CD4-positive, alpha-beta T cell treated with Interleukin-4 for 4 hours (primary cell): ENCODE measurements around the gene GRN.
"Not testable (repeated sequence)": the region's sequence is repeated elsewhere in the genome, so short reads cannot be mapped to it uniquely, and the experiment has no call there.

ENCODE experiments used
- DNase-seq: peaks from one replicate; pipeline ENCODE4 v3.0.0-alpha.2; 2020

Gene GRN

DNA sequence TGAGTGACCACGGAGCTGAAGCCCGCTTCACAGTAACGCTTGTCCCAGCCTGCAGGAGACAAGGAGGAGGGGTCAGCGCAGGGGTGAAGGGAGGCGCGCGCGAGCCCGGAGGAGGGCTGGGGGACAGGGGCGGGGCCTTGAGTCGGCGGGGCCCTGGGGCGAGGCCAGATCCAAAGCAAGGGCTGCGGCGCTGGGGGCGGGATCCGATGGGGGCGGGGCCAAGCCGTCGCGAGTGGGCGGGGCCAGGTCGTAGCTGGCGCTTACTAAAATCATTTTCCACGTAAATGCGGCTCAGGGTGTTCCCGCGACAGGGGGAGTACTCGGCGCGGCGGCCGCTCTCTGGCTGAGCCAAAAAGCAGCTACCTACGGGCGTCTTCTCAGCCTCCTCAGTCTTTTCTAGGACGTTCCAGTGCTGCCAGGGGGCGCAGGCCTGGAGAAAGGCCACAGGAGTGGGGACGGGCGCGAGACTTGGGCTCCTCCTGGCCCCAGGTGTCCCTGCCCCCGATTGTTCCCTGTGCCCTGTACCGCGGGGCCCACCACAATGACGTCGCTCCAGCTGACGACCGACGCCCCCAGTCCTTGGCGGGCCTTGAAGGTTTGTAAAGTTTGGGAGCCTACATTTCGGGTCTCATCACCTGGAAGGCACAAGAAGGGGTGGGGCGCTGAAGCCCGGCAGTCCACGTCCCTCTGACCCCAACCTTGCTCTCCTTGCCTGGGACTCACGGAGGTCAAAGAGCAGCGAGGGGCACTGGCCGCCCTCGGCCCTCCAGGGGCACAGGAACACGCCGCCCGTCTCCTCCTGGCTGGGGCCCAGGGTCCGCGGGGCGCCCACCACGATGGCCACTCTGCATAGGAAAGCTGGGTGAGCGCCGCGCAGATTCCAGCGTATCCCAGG lies 40.4 kb downstream of the GRN start:
- DNase-seq: peak; percentile 82

DNA sequence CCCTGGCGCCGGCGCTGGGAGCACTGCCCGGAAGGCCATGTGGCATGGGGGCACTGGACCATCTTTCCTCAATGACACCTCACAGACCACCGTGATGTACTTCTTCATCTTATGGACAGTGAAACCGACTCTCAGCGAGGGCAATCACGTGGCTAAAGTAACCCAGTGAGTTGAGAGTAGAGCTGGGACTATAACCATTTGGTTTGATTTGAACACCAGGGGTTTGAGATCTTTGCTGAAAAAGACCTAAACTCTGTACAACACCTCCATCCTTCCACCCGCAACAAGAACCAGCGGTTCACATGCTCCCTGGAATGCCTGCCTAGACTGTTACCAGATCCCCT lies 41.1 kb downstream of the GRN start:
- DNase-seq: no peak

DNA sequence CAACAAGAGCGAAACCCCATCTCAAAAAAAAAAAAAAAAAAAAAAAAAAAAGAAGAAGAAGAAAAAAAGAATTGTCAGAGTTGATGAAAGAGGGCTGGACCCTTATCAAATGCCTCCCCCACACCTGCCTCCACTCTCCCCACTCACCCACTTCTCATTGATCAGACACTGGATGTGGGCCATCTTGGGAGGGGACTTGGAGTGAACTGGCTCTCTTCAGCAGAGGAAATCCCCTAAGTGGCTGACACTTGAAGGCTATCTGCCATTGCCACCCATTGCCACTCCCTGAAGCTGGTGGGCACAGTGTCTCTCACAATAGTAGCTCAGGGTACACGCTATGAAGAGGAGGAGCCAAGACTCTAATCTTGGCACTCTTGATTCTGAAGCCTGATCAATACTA lies 42.7 kb downstream of the GRN start:
- no peak for DNase-seq

DNA sequence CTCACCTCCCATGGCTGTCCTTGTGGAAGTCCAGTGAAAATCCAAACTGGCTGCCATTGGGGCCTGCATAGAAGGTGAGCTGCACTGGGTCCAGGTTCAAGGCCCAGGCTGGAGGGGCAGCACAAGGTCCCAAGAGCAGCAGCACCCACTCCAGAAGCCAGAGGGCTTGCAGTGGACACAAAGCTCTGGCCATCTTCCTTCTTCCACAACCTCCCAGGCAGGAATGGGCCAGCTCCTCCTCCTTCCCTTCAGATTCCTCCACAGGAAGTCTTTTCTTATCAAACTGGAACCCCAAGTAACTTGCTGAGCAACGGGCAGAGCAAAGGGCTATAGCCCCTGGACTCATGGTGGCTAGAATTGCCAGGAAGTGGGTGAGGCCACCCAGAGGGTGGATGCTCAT lies 44.2 kb downstream of the GRN start, which contains the start of gene ITGA2B:
Gene ITGA2B, minus strand, starts transcription at position 369 of the 400 bp plus-strand sequence. Its CDS starts 176 bp downstream, at position 193.
- no peak for DNase-seq

DNA sequence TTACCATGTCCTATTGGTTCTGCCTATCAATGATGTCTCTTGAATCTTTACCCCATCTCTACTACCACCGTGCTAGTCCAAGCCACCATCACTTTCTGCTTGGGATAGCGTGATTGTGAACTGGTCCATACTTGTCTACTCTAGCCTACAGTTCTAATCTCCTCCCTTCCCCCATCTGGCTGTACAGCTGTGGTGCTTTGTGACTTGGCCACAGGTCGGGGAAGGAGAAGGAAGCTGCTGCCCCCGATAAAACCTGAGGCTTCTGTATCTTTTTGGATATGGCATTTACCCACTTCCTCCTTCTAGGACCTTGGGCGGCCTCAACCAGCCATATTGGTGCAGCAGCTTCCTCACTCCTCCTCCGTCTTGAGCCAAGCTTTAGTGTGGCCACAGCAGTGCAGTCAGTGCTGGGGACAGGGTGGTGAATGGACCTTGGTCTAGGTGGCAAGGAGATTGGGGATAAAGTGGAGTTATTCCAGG lies 44.7 kb downstream of the GRN start:
- DNase-seq: no peak

DNA sequence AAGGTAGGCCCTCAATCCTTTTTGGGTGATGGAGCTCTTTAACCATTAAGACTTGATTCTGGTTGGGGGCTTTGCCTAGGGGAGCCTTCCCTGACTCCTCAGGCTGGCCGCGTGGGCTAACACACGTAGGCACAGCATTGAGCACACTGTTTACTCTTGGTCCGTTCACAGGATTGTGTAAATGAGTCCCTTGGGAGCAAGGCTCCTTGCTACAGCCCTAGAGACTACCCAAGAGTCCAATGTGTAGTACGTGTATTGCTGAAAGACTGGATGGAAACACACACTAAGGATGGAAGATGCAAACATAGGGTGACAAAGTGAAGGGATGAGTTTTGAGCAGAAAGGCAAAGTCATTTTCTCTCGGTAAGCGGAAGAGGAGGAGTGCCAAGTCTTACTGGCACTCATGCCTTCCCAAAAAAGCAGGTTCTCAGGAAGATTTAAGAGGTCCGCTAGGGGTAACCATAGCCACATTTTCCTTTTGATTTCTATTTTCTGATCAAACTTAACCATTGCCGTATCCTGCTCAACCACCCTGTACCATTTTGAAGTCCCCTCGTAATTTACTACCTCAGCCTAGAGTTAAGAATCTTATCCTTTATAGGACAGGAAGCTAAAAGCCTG lies 45.3 kb downstream of the GRN start:
- DNase-seq: no peak

DNA sequence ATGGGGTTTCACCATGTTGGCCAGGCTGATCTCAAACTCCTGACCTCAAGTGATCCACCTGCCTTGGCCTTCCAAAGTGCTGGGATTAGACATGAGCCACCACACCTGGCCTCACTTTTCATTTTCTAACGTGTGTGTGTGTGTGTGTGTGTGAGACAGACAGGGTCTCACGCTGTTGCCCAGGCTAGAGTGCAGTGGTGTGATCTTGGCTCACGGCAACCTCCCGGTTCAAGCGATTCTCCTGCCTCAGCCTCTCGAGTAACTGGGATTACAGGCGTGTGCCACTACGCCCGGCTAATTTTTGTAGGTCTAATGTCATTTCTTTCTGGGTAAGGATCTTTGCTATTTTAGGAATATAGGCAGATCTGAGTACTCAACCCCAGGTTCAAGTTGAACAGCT lies 49.0 kb downstream of the GRN start:
- not testable (repeated sequence) for DNase-seq

DNA sequence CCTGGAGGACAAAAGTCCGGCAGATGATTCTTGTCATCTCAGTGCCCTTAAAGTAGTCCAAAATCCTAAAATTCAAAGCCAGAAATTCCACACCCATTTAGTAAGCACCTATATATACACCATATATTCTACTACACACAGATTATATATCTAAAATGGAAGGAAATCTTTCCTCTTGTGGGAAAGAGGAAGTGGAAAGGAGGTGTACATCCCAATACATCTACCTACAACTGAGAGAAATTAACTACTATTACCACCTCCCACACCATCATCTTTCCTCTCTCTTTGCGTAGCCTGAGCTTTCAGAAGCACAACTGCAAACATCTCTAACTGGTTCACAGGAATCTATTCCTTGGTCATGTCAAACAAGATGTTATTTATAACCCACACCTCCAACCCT lies 49.7 kb downstream of the GRN start:
- DNase-seq: no peak

DNA sequence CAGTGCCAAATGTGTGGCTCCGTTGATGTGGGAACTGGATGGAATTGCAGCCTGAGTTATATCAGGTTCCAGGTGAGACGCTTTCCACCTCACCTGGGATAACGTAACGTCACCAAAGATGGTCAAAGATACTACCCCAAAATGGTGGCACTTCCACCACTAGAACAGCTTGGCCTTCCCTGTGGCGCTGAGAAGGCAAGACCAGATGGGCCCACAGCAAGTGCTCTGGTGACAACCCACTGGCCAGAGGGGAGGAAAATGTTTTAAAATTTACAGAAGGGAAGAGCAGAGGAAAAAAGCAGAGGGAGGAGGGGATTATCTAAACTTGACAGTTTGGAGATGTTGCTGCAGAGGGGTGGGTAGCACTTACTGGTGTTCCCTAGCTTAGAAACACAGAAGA lies 51.8 kb downstream of the GRN start:
- no peak for DNase-seq

DNA sequence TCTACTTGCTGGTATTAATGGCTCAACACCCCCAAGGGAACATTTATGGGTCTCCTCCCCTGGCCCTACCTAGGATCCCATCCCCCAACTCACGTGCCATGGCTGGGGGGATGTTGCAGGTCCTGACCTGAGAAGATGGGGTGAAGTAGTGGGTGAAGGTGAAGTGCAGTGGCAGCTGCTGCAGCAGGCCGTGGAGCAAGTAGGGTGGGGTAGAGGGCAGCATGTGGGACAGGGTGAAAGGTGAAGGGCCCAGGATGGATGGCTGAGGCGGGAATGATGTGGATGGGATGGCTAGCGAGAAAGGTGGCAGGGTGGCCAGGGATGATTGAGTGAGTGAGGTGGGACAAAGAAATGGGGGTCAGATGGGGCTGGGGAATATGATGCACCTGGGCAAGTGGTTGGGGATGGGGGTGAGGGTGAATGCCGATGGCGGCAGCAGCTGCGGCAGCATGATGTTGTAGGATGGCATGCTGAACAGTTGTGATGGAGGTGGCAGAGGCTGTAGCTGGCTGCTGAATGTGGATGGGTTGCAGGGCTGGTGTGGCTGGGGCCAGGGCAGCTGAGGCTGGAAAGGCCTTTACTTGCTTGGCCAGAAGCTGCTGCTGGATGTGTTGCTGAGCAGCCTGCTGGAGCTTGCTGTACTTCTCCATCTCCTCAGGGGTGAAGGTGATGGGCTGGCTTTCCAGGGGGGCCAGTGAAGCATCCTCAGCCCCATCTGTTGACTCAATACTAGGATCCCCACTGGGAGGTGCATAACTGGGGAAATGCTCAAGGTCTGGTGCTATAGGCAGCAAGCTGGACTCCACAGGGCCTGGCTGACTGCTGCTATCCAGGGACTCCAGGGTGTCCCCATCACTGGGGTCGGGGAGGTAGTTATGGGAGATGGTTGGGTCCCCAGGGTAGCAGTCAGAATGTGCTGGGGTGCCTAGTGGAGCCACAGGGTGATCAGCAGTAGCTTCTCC lies 52.7 kb downstream of the GRN start:
- no peak for DNase-seq

DNA sequence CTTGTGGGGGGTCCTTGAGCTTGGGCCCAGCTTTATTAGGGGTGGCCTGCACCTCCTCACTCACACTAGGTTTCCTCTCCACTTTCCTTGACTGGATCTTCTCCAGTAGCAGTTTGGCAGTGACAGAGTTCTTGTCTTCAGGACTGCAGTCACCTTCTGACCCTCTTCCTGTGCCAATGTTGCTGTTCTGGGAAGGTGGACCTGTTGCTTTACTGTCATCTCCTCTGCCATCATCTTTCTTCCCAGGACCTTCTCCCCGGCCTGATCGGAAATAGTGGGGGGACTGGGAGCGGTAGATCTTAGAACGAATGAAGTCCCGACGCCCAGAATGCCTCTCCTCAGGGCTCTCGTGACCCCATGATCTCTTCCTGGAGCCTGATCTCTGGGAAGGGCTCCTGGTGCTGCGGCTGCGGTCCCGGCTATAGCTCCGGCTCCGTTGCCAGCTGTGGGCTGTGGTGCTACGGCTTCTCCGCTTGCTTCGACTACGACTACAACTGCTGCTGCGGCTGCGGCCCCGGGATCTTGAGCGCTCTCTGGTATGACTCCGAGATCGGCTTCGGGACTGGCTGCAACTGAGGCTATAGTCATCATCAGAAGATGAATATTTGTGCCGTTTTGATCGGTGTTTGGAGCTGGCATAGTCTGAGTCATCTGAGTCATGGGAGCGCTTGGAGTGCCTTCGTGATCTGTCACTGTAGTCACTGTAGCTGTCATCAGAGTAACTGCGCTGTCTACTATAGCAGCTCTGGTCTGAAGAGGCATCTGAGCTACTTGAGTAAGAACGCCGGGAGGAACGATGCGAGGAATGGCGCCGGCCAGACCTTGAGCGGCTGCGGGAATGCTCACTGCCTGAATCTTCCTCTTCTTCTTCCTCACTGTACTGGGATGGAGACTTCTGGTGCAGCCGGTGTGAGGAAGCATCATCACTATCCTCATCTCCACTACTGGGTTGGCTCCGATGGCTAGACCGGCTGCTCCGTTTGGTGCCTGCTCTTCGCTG lies 53.9 kb downstream of the GRN start:
- DNase-seq: no peak

DNA sequence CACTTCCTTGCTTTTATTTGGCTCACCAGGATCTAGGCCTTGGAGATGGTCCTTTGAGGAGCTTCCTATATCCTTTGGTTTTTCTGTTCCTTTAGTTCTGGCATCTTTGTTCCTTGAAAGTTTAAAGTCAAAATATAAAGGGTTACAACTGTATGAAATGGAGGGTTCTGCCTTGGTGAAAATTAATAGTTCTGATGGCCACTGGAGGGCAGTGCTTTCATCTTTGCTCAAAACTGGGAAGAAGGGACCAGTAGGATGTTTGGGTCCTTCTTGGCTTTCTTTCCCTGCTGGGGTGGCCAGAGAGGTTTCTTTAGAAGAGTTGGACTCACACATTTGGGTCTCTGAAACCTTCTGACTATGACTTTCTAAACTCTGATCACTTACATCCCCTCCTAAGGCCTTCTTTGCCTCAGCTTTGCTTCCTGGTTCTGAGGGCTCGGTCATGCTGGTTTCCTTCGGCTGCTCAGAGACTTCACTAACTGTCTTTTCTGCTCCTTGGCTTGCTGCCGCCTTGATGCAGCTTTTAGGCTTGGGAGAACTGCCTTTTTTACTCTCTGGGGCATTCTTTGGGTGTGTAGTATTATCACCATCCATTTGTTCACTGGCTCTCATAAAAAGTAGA lies 55.2 kb downstream of the GRN start:
- DNase-seq: no peak
